HEK293T (cell line): ENCODE measurements around the gene ROBO3.

Experiments used
- ARNT ChIP-seq: fragments of 450-650 bp; IDR thresholded peaks from 2 replicates; pipeline ENCODE4 v1.6.1; 2017; ENCODE audit warnings: mild to moderate bottlenecking
- BHLHE40 ChIP-seq: fragments of 450-650 bp; IDR thresholded peaks from 2 replicates; pipeline ENCODE4 v1.6.1; 2016; ENCODE audit warnings: mild to moderate bottlenecking, moderate library complexity, borderline replicate concordance
- FOXK2 ChIP-seq: fragments of 450-650 bp; IDR thresholded peaks from 2 replicates; pipeline ENCODE4 v1.6.1; 2016; ENCODE audit warnings: mild to moderate bottlenecking
- FOXM1 ChIP-seq: fragments of 450-650 bp; IDR thresholded peaks from 2 replicates; pipeline ENCODE4 v1.6.1; 2017; ENCODE audit warnings: mild to moderate bottlenecking, borderline replicate concordance
- HDGF ChIP-seq: fragments of 450-650 bp; IDR thresholded peaks from 2 replicates; pipeline ENCODE4 v1.6.1; 2017; ENCODE audit warnings: antibody characterized with exemption, borderline replicate concordance
- L3MBTL2 ChIP-seq: fragments of 450-650 bp; conservative IDR thresholded peaks from 2 replicates; pipeline ENCODE4 v1.6.1; 2016; ENCODE audit warnings: mild to moderate bottlenecking
- NFRKB ChIP-seq: fragments of 450-650 bp; IDR thresholded peaks from 2 replicates; pipeline ENCODE4 v1.6.1; 2016; ENCODE audit warnings: mild to moderate bottlenecking, moderate library complexity
- SP1 ChIP-seq: fragments of 450-650 bp; IDR thresholded peaks from 2 replicates; pipeline ENCODE4 v1.6.1; 2017
- SUZ12 ChIP-seq: fragments of 450-650 bp; IDR thresholded peaks from 2 replicates; pipeline ENCODE4 v1.6.1; 2016; ENCODE audit warnings: mild to moderate bottlenecking
- ZNF384 ChIP-seq: fragments of 450-650 bp; IDR thresholded peaks from 2 replicates; pipeline ENCODE4 v1.6.1; 2016

GRCh38 chr11:124880290-124880611 lies 15.0 kb downstream of the ROBO3 start:
- TF ChIP-seq FOXM1 (no peak), NFRKB (no peak), HDGF (no peak), FOXK2 (no peak), BHLHE40 (no peak), ZNF384 (no peak), SP1 (no peak), SUZ12 (no peak), ARNT (no peak), L3MBTL2 (no peak)
